RWPE2 (cell line): ENCODE results near the gene NAPEPLD.

Source experiments
- ATAC-seq: fragments of 200-7000 bp; cut with Tn5 transposase; 3 replicates; pipeline ENCODE4 v1.9.1; 2021; ENCODE audit warnings: low read depth
- DNase-seq: peaks from one replicate; pipeline ENCODE4 v3.0.0-alpha.2; 2020; ENCODE audit warnings: low spot score
- H3K27ac ChIP-seq: fragments of 450-650 bp; 2 replicates; pipeline ENCODE4 v1.5.1; 2017; ENCODE audit warnings: mild to moderate bottlenecking; ENCODE audit not compliant: poor library complexity, severe bottlenecking
- H3K27me3 ChIP-seq: fragments of 250-450 bp; sonication (Bioruptor Pico); 2 replicates; pipeline ENCODE4 v1.5.1; 2021; ENCODE audit warnings: mild to moderate bottlenecking, moderate library complexity; ENCODE audit not compliant: insufficient read depth, poor library complexity, severe bottlenecking
- H3K36me3 ChIP-seq: fragments of 250-450 bp; sonication (Bioruptor Pico); 2 replicates; pipeline ENCODE4 v1.5.1; 2020; ENCODE audit warnings: low read depth, mild to moderate bottlenecking, moderate library complexity
- H3K4me1 ChIP-seq: fragments of 250-450 bp; sonication (Bioruptor Pico); 2 replicates; pipeline ENCODE4 v1.5.1; 2021; ENCODE audit warnings: mild to moderate bottlenecking, moderate library complexity; ENCODE audit not compliant: insufficient read depth, poor library complexity, severe bottlenecking
- H3K4me3 ChIP-seq: fragments of 250-450 bp; sonication (Bioruptor Pico); 2 replicates; pipeline ENCODE4 v1.5.1; 2021; ENCODE audit warnings: mild to moderate bottlenecking, moderate library complexity; ENCODE audit not compliant: severe bottlenecking
- H3K9me3 ChIP-seq: fragments of 250-450 bp; sonication (Bioruptor Pico); 2 replicates; pipeline ENCODE4 v1.5.1; 2021; ENCODE audit warnings: mild to moderate bottlenecking, moderate library complexity; ENCODE audit not compliant: severe bottlenecking
- CTCF ChIP-seq: fragments of 450-650 bp; IDR thresholded peaks from one replicate; pipeline ENCODE4 v1.5.1; 2017; ENCODE audit warnings: mild to moderate bottlenecking, moderate library complexity; ENCODE audit not compliant: poor library complexity, severe bottlenecking

Gene NAPEPLD

GRCh38 chr7:103117465-103117864, 31.4 kb downstream of the NAPEPLD start:
- no peak overlapping the region for H3K27ac ChIP-seq
- H3K27me3 ChIP-seq = no peaks in the 10 kb centered on the region
- ATAC-seq = no peak
- no peaks in the 10 kb centered on the region for H3K9me3 ChIP-seq
- no peak overlapping the region for H3K4me3 ChIP-seq
- no peak for DNase-seq
- no peak for TF ChIP-seq CTCF
- peaks cover 13% of the 10 kb centered on the region; the same call in 1 of the 2 replicates for H3K36me3 ChIP-seq
- peaks cover 4% of the 10 kb centered on the region for H3K4me1 ChIP-seq

- ATAC-seq = no peak
- no peak for TF ChIP-seq CTCF
- no peak overlapping the region for H3K4me3 ChIP-seq
- H3K27me3 ChIP-seq = no peaks in the 10 kb centered on the region
- DNase-seq = no peak
- H3K4me1 ChIP-seq = peaks cover 4% of the 10 kb centered on the region
- no peaks in the 10 kb centered on the region for H3K9me3 ChIP-seq
- H3K36me3 ChIP-seq = peaks cover 13% of the 10 kb centered on the region; the same call in 1 of the 2 replicates
- no peak overlapping the region for H3K27ac ChIP-seq
These were observed 31.9 kb downstream of the NAPEPLD start for GRCh38 chr7:103116991-103117390.

- H3K9me3 ChIP-seq = no peaks in the 10 kb centered on the region
These were observed 32.4 kb downstream of the NAPEPLD start for GRCh38 chr7:103116511-103116910.

GRCh38 chr7:103115771-103116170, 33.1 kb downstream of the NAPEPLD start:
- peaks cover 4% of the 10 kb centered on the region for H3K4me1 ChIP-seq
- H3K36me3 ChIP-seq = peaks cover 13% of the 10 kb centered on the region; the same call in 1 of the 2 replicates
- H3K27ac ChIP-seq = no peak overlapping the region
- DNase-seq (no peak), ATAC-seq (no peak)
- TF ChIP-seq CTCF = no peak
- no peaks in the 10 kb centered on the region for H3K27me3 ChIP-seq
- H3K4me3 ChIP-seq = no peak overlapping the region
- H3K9me3 ChIP-seq = no peaks in the 10 kb centered on the region

More at GRCh38 chr7:103116511-103116910, 32.4 kb downstream of the NAPEPLD start:
- Histone ChIP-seq H3K36me3 (peaks cover 13% of the 10 kb centered on the region; the same call in 1 of the 2 replicates), H3K27ac (no peak overlapping the region), H3K4me1 (peaks cover 4% of the 10 kb centered on the region), H3K4me3 (no peak overlapping the region), H3K27me3 (no peaks in the 10 kb centered on the region)
- TF ChIP-seq CTCF = no peak
- ATAC-seq = no peak
- no peak for DNase-seq

GRCh38 chr7:103114576-103115008, 34.3 kb downstream of the NAPEPLD start:
- no peak overlapping the region for H3K27ac ChIP-seq
- DNase-seq = no peak
- no peaks in the 10 kb centered on the region for H3K27me3 ChIP-seq
- no peak for TF ChIP-seq CTCF
- ATAC-seq = no peak
- no peaks in the 10 kb centered on the region for H3K9me3 ChIP-seq
- H3K36me3 ChIP-seq = peaks cover 6% of the 10 kb centered on the region; the same call in 1 of the 2 replicates
- peaks cover 4% of the 10 kb centered on the region for H3K4me1 ChIP-seq
- no peak overlapping the region for H3K4me3 ChIP-seq
